HG03064 (cell line): Measurements from ENCODE around the gene ABLIM1.
"Not testable (repeated sequence)": the region's sequence is repeated elsewhere in the genome, so short reads cannot be mapped to it uniquely, and the experiment has no call there.

Experiments used
- ATAC-seq: cut with Tn5 transposase; IDR thresholded peaks from one replicate; pipeline ENCODE4 v1.9.1; 2021; ENCODE audit warnings: low read depth; ENCODE audit not compliant: unreplicated experiment

Gene ABLIM1

GRCh38 chr10:114658175-114658574 lies at the start of gene ABLIM1:
Gene ABLIM1 (minus strand): TSS chr10:114658275. CDS start chr10:114658200, 75 bp downstream.
- no peak for ATAC-seq

GRCh38 chr10:114706458-114707055 lies 48.5 kb upstream of the ABLIM1 start:
- ATAC-seq = no peak

GRCh38 chr10:114704679-114705078 lies 46.6 kb upstream of the ABLIM1 start:
- no peak for ATAC-seq

GRCh38 chr10:114703377-114704107 lies 45.5 kb upstream of the ABLIM1 start:
- ATAC-seq = no peak

- ATAC-seq = no peak
Measured at GRCh38 chr10:114698271-114699061, 40.4 kb upstream of the ABLIM1 start.

- no peak for ATAC-seq
Measured at GRCh38 chr10:114697061-114697598, 39.1 kb upstream of the ABLIM1 start.

- ATAC-seq = not testable (repeated sequence)
Measured at GRCh38 chr10:114696301-114696700, 38.2 kb upstream of the ABLIM1 start.

GRCh38 chr10:114694752-114695151 lies 36.7 kb upstream of the ABLIM1 start:
- no peak for ATAC-seq

- ATAC-seq = no peak
Measured at GRCh38 chr10:114694062-114694461, 36.0 kb upstream of the ABLIM1 start.

- no peak for ATAC-seq
Measured at GRCh38 chr10:114691442-114691941, 33.4 kb upstream of the ABLIM1 start.

- no peak for ATAC-seq
Measured at GRCh38 chr10:114688786-114689185, 30.7 kb upstream of the ABLIM1 start.

GRCh38 chr10:114687459-114687858 lies 29.4 kb upstream of the ABLIM1 start:
- ATAC-seq = no peak

GRCh38 chr10:114686013-114686412 lies 27.9 kb upstream of the ABLIM1 start:
- no peak for ATAC-seq

GRCh38 chr10:114685456-114685855 lies 27.4 kb upstream of the ABLIM1 start:
- ATAC-seq = no peak

GRCh38 chr10:114684822-114685209 lies 26.7 kb upstream of the ABLIM1 start:
- no peak for ATAC-seq

GRCh38 chr10:114684084-114684821 lies 26.2 kb upstream of the ABLIM1 start:
- no peak for ATAC-seq

GRCh38 chr10:114683593-114683992 lies 25.5 kb upstream of the ABLIM1 start:
- no peak for ATAC-seq

GRCh38 chr10:114683162-114683561 lies 25.1 kb upstream of the ABLIM1 start:
- ATAC-seq = no peak

GRCh38 chr10:114682532-114682931 lies 24.5 kb upstream of the ABLIM1 start:
- ATAC-seq = no peak

- ATAC-seq = no peak
Measured at GRCh38 chr10:114682121-114682520, 24.0 kb upstream of the ABLIM1 start.
